AG08395 (cell line): ENCODE measurements around the gene ZNF138.
"Not testable (repeated sequence)": the region's sequence is repeated elsewhere in the genome, so short reads cannot be mapped to it uniquely, and the experiment has no call there.

Experiments
- DNase-seq: peaks from one replicate; pipeline ENCODE4 v3.0.0; 2012; ENCODE audit warnings: mixed read lengths, low spot score

ZNF138 gene

GRCh38 chr7:64838691-64839090 lies 44.5 kb downstream of the ZNF138 start:
- no peak for DNase-seq

- no peak for DNase-seq
Observed at GRCh38 chr7:64839910-64840309, 45.7 kb downstream of the ZNF138 start.

- DNase-seq: no peak
Observed at GRCh38 chr7:64849250-64849923, 55.2 kb downstream of the ZNF138 start.

- no peak for DNase-seq
Observed at GRCh38 chr7:64849924-64850499, 55.8 kb downstream of the ZNF138 start.

- no peak for DNase-seq
Observed at GRCh38 chr7:64853679-64854078, 59.5 kb downstream of the ZNF138 start.

GRCh38 chr7:64854969-64855368 lies 60.7 kb downstream of the ZNF138 start:
- no peak for DNase-seq

- DNase-seq: no peak
Observed at GRCh38 chr7:64863021-64863420, 68.8 kb downstream of the ZNF138 start.

GRCh38 chr7:64863530-64863929 lies 69.3 kb downstream of the ZNF138 start:
- not testable (repeated sequence) for DNase-seq

- no peak for DNase-seq
Observed at GRCh38 chr7:64863969-64864368, 69.7 kb downstream of the ZNF138 start.

GRCh38 chr7:64867863-64868440 lies 73.7 kb downstream of the ZNF138 start:
- DNase-seq: no peak

GRCh38 chr7:64868499-64868898 lies 74.3 kb downstream of the ZNF138 start:
- no peak for DNase-seq

GRCh38 chr7:64869121-64869725 lies 75.0 kb downstream of the ZNF138 start:
- no peak for DNase-seq

GRCh38 chr7:64869912-64870562 lies 75.8 kb downstream of the ZNF138 start:
- no peak for DNase-seq

GRCh38 chr7:64870656-64871055 lies 76.4 kb downstream of the ZNF138 start:
- no peak for DNase-seq

GRCh38 chr7:64871761-64872160 lies 77.5 kb downstream of the ZNF138 start:
- peak; percentile 0 for DNase-seq

- DNase-seq: no peak
Observed at GRCh38 chr7:64872351-64873154, 78.3 kb downstream of the ZNF138 start.

- no peak for DNase-seq
Observed at GRCh38 chr7:64873155-64873500, 78.9 kb downstream of the ZNF138 start.

- DNase-seq: peak; percentile 0
Observed at GRCh38 chr7:64873517-64873916, 79.3 kb downstream of the ZNF138 start.

GRCh38 chr7:64874114-64874513 lies 79.9 kb downstream of the ZNF138 start:
- DNase-seq: peak; percentile 1

GRCh38 chr7:64874562-64875250 lies 80.5 kb downstream of the ZNF138 start:
- no peak for DNase-seq

GRCh38 chr7:64875258-64875657 lies 81.0 kb downstream of the ZNF138 start:
- no peak for DNase-seq
